Suprapubic skin (tissue), 4 donors: ENCODE data around the gene PDE4D.

ENCODE experiments used
- EP300 ChIP-seq: sonication (generic); formaldehyde crosslinking; IDR thresholded peaks from one replicate; pipeline ENCODE4 v1.6.1; 2017; ENCODE audit warnings: antibody characterized with exemption
- POLR2A ChIP-seq, 2 donors: fragments of 450-650 bp; IDR thresholded peaks; one replicate each; pipeline ENCODE4 v1.6.1; 2017; ENCODE audit warnings: antibody characterized with exemption in 2 of 2, mild to moderate bottlenecking in 2 of 2, moderate library complexity in 2 of 2
- POLR2AphosphoS5 ChIP-seq, 3 donors: sonication (generic); formaldehyde crosslinking; IDR thresholded peaks; one replicate each; pipeline ENCODE4 v1.6.1; 2017; ENCODE audit warnings: antibody characterized with exemption in 3 of 3
- TF ChIP-seq, protein P1 (sequence below), 2 donors: fragments of 200-600 bp in 1 of 2; fragments of 450-650 bp in 1 of 2; sonication (generic) in 1 of 2; IDR thresholded peaks; one replicate each; pipeline ENCODE4 v1.5.1; 2016 to 2019; ENCODE audit warnings: antibody characterized with exemption in 2 of 2, mild to moderate bottlenecking in 1 of 2, moderate library complexity in 1 of 2

DNA sequence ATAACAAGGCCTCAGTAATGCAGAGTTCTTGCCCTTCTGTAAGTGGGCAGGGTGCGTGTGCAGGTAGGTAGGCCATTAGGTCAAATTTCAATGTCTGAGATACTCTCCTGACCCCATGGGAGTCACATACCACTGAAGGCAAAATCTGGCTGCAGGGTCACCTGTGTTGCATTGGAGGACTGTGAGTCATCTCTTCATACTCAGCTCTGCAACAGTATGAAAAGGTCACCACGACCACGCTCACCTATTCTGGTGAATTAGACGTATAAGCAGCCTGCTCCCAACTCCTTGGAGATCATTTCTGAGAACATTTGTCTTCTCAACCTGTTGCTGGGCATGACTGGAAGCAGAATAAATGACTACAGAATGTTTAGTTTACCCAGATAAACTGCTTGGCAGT lies 599.8 kb downstream of the PDE4D start:
- TF ChIP-seq, protein P1, sequence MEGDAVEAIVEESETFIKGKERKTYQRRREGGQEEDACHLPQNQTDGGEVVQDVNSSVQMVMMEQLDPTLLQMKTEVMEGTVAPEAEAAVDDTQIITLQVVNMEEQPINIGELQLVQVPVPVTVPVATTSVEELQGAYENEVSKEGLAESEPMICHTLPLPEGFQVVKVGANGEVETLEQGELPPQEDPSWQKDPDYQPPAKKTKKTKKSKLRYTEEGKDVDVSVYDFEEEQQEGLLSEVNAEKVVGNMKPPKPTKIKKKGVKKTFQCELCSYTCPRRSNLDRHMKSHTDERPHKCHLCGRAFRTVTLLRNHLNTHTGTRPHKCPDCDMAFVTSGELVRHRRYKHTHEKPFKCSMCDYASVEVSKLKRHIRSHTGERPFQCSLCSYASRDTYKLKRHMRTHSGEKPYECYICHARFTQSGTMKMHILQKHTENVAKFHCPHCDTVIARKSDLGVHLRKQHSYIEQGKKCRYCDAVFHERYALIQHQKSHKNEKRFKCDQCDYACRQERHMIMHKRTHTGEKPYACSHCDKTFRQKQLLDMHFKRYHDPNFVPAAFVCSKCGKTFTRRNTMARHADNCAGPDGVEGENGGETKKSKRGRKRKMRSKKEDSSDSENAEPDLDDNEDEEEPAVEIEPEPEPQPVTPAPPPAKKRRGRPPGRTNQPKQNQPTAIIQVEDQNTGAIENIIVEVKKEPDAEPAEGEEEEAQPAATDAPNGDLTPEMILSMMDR (IDR thresholded peaks at IDR 0.05) = no peak
- TF ChIP-seq POLR2A (IDR thresholded peaks at IDR 0.05) (no peak), POLR2AphosphoS5 (IDR thresholded peaks at IDR 0.05) (no peak), EP300 (no peak)
